SIG-M5 treated with dmso at 0.1 percent for 504 hours (cell line): ENCODE data around the gene SDK1.

Experiments
- DNase-seq: peaks from one replicate; lab custom pipeline; 2025; ENCODE audit not compliant: unreplicated experiment; lab: John Stamatoyannopoulos, UW

Gene SDK1

DNA sequence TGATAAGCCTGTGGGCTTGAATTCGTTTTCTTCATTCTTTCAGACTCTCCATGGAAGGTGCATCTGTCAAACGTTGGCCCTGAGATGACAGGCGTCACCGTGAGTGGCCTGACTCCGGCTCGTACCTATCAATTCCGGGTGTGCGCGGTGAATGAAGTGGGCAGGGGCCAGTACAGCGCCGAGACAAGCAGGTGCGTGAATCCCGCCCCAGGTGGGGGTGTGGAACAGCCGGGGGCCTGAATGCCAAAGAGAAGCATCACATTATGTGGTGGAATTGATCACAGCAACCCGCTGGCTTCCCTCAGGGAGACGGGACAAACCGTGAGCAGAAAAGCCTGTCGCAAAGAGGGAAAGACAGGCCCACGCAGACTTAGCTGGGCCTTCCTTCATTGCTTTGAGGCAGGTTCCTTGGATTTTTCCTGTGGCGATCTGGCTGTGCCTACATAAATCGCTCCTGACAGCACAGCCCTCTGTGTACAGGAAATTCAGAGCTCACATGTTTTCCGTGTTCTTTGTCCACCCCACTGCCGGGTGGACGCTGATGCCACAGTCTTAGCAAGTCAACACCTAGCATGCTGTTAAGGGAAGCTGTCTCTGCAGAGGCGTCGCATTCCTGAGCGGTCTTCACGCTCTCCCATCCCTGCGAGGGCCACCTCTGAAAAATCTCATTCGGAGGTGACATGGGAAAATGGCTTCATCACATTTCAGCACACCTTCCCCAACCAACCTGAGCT, 710.0 kb downstream of the SDK1 start:
- no peak for DNase-seq

GRCh38 chr7:4013793-4014192, 712.7 kb downstream of the SDK1 start:
- DNase-seq = no peak

- no peak for DNase-seq
Observed at GRCh38 chr7:4014346-4015050, 713.4 kb downstream of the SDK1 start.

- no peak for DNase-seq
Observed at GRCh38 chr7:4015371-4015770, 714.3 kb downstream of the SDK1 start.

DNA sequence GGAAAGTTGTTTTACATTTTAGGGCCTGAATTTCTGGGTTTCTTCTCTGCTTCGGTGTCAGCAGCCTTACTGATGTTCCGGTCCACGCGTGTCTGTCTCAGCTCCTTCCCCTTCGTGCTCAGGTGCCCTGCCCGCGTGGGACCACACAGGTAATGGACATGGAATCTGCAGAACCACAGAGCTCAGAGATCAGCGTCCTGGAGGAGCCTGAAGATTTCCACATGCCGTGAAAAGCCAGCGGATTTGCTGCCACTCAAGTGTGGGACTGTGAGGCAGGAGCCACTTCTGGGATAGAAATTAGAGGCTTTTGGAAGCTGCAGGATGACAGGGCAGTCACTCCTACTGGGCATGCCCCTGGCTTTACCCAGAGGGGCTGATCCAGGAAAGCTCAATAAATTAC, 714.9 kb downstream of the SDK1 start:
- DNase-seq = no peak

DNA sequence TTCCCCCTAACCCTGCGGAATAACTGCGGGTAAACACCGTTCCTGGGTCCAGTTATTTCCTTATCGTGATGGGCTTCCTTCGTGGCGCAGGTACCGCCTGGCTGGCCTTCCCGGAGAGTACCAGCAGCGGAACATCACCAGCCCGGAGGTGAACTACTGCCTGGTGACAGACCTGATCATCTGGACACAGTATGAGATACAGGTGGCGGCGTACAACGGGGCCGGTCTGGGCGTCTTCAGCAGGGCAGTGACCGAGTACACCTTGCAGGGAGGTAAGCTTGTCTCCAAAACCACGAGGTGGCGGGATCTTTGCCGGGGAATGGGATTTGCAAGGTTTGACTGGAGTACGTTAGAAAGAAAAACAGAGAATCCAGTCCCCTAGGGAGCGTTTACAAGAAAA, 716.0 kb downstream of the SDK1 start:
- DNase-seq = no peak

DNA sequence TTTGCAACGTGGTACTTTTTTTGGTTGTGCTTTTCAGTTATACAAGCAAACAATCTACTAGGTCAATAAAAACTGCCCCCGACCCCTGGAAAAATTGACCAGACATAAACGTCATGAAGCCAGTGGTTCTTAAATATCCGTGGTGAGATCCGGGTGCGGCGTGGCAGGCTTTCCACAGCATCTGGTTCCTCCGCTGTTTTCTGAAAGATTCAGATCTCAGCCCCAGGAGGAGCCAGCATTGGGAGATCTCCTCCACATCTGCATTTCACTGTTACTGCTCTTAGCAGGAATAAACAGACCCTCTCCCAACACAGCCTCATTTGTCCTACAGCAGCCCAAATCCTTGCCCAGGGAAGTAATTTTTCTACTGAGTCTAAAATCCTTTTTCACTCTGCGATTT, 716.7 kb downstream of the SDK1 start:
- no peak for DNase-seq

DNA sequence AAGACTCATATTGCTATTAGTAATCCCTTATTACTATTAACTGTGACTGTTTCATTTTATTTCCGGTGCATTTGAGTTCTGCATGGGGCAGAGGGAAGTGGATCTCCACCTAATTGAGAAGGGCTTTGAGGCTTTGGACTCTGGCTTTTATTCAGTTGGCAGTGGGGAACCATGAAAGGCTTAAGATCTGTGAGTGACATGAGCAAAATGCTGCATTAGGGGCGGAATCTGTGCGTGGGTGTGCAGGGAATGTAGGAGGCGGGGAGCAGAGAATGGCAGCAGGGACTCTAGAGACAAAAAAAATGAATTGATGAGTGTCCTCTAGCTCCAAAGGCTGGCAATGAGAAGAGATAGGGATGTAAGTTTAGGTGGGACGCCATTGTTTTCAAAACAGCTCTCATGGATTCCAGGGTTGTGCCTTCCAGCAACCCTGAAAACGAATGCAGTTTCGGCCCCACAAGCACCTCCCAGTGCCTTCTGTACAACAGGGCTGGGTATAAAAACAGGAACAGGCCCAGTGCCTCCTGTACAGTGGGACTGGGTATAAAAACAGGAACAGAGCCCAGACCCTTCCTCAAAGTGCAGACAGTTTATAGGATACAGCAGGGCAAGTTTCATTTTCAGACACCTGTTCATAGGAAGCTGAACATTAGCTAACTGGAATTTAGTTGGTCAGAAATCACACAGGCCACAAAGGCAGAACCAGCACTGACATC, 717.7 kb downstream of the SDK1 start:
- no peak for DNase-seq

- no peak for DNase-seq
Observed at GRCh38 chr7:4020086-4020485, 719.0 kb downstream of the SDK1 start.

GRCh38 chr7:4021413-4021812, 720.4 kb downstream of the SDK1 start:
- DNase-seq = no peak

- DNase-seq = no peak
Observed at GRCh38 chr7:4022265-4022664, 721.2 kb downstream of the SDK1 start.

- no peak for DNase-seq
Observed at GRCh38 chr7:4023502-4023901, 722.5 kb downstream of the SDK1 start.

- no peak for DNase-seq
Observed at GRCh38 chr7:4024133-4024532, 723.1 kb downstream of the SDK1 start.

DNA sequence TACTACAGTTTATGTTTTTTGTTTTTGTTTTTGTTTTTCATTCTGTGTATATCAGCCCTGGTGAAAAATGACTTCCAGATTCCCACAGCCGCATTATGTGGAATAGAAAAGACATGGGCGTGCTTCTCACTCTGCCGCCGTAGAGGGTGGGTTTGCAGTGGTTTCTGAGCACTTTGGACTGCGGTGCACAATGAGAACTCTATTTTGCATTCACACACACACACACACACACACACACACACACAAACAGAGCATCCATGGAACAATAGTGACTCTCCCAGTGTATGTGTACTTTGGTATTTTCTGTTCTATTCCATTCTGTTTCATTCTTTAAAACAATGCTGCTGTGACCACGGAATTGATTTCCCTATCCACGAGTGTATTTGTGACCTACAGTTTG, 723.8 kb downstream of the SDK1 start:
- DNase-seq = no peak

- no peak for DNase-seq
Observed at GRCh38 chr7:4025210-4025609, 724.2 kb downstream of the SDK1 start.

GRCh38 chr7:4025694-4026615, 724.9 kb downstream of the SDK1 start:
- DNase-seq = no peak

DNA sequence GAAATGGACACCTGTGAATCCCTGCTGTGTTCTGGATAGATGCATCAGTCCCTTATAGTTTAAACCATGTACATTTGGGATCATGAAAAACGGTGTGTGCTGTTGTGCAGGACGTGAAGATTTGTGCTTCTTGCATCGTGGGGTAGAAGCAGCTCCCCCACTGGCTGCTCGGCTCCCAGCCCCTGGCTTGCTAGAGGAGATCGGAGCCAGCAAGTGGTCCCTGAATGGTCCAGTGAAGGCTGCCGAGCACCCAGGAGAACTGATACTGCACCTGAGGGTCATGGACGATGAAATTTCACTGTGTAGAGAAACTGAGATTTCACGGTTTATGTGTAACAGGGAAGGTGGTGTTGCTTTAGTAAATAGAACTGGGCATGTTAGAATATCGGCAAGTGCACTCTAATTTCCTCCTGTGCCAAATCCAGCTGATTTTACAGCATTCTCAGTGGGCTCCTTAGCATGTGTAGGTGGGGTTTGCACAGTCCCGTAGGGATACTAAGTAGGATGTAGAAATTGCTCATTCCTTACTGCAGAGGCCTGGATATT, 726.0 kb downstream of the SDK1 start:
- DNase-seq = no peak

GRCh38 chr7:4028221-4028620, 727.2 kb downstream of the SDK1 start:
- no peak for DNase-seq

- DNase-seq = no peak
Observed at GRCh38 chr7:4029941-4030340, 728.9 kb downstream of the SDK1 start.

DNA sequence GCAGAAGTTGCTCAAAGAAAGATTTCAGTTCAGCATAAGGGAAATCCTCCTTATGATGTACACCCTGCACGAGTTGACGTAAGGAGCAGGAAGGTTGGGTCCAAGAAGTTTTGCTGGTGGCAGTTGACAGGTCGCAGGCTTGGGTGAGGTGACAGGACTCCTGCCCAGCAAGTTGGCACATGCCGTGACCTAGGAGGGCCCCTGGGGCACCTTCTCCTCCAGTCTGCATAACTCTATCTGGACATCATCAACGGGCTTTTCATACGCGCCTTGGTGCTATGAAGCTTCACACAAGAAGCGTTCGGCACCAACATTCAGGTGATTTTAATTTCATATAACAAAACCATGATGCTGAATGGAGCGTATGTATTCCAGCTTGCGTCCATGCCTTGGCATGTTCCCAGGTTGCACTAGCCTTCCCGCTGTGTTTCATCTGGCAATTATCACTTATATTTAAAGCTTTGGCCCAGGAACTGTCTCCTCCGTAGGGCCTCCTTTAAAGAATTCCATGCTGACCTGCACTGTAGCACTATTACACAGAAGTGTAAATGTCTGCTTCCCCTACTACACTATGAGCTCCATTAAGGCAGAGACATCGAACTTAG, 729.4 kb downstream of the SDK1 start:
- DNase-seq = no peak
